Pulmonary artery endothelial cell (primary cell): ENCODE data around the gene SBK2. TPM values are rescaled to one million over a fixed set of nuclear protein-coding genes. Genes with fewer than 3 reads are reported as not detected.

Experiments
- DNase-seq: peaks from one replicate; pipeline ENCODE4 v3.0.0-alpha.2; 2011; ENCODE audit warnings: low read depth, low spot score
- total RNA-seq: library from RNA; depleted of rRNA; stranded (reverse); fragments of >200 nt; gene quantifications from 2 replicates; pipeline ENCODE4 v1.2.3, GENCODE V29; 2014

SBK2 gene
- total RNA-seq, 1 donor from 2014 or later, result not detected

GRCh38 chr19:55554741-55555152, 17.8 kb upstream of the SBK2 start:
- DNase-seq, result no peak

DNA sequence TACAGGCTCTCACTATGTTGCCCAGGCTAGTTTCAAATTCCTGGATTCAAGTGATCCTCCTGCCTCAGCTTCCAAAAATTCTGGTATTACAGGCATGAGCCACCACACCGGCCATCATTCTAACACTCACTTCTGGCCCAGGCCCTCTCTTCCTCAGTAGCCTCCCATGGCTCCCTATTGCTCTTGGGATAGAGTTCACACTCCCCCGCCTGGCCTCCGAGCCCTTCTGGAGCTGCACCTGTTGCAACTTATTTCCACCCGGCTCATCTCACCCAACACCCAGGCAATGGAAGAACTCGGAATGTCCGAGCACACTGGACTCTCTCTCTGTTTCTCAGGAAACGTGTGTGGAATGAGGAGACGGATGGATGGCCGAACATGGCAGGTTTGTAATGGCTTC, 17.4 kb upstream of the SBK2 start:
- DNase-seq, result no peak

- no peak for DNase-seq
Observed at GRCh38 chr19:55553217-55554182, 16.6 kb upstream of the SBK2 start.

DNA sequence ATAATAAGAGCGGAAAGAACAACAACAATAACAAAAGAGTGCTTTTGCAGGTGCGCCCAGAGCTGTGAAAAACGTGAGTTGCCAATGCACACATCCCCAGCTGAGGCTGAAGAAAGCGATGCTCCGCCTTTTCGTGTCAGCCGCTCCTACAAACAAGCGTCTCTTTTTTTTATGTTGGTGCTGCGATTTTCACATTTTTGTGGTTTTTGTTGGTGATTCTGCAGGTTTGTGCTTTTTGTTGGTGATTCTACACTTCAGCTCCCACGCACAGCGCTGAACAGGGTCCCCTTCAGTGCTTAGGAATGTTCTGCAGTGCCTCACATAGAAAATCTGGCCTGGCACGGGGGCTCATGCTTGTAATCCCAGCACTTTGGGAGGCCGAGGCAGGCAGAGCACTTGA, 15.7 kb upstream of the SBK2 start:
- DNase-seq, result no peak

DNA sequence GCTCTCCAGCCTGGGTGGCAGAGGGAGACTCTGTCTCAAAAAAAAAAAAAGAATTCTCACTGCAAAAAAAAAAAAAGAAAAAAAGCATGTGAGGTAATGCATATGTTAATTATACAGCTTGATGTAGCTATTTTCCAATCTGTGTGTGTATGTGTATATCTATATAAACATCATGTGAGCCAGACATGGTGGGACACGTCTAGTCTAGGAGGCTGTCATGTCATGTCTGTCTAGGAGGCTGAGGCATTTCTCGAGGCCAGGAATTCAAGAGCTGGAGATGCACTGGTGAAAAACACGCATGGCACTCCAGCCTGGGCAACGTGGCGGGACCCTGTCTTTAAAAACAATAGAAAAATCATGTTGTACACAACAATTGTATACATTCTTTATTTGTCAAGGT, 15.3 kb upstream of the SBK2 start:
- no peak for DNase-seq

DNA sequence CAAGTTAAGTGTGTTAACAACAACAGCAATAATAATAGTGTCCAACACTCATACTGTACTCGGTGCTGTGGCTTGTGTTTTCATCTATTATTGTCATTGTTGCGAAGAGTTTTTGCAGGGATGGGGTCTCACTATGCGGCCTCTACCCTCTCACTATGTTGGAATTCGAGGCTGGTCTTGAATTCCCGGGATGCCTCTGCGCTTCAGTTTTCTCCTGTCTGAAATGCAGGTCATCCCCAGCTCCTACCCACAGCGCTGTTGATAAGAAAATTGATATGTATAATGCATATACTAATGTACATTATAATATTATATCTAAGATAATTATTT, 13.4 kb upstream of the SBK2 start:
- DNase-seq, result no peak

DNA sequence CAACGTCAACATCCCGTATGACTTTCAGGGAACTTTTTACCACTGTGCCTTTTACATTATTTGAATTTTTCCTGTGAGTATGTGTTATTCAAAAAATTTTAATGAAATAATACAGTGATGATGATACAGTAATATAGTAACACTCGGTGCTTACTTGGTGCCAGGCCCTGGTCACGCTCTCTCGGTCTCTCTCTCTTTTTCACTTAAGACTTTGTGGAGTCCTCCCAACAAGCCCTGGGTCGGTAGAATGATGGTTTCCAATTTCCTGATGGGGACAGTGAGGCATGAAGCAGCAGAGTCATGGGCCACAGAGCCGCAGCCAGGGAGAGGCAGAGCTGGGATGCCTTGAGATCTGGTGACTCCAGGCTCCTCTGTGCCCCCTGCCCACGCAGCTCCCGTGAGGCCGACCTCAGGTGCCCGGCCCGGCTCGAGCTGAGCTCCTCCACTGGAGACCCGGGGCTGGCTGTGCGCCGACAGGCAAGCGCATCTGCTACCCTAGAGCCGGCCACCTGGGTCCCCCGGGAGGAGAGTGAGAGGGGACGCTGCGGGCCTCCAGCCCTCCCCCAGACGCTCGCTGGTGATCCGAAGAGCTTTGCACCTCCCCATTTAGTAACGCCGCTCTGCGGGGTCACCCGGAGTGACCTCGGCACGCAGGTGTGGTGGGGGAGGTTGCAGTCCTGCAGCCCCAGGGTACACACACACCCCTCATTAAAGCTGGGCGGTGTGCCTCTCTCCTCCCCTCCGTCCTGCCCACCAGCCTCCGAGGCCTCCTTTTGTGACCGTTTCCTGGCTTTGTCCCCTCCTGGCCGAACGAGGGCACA, 12.8 kb upstream of the SBK2 start:
- peak; percentile 40 for DNase-seq

DNA sequence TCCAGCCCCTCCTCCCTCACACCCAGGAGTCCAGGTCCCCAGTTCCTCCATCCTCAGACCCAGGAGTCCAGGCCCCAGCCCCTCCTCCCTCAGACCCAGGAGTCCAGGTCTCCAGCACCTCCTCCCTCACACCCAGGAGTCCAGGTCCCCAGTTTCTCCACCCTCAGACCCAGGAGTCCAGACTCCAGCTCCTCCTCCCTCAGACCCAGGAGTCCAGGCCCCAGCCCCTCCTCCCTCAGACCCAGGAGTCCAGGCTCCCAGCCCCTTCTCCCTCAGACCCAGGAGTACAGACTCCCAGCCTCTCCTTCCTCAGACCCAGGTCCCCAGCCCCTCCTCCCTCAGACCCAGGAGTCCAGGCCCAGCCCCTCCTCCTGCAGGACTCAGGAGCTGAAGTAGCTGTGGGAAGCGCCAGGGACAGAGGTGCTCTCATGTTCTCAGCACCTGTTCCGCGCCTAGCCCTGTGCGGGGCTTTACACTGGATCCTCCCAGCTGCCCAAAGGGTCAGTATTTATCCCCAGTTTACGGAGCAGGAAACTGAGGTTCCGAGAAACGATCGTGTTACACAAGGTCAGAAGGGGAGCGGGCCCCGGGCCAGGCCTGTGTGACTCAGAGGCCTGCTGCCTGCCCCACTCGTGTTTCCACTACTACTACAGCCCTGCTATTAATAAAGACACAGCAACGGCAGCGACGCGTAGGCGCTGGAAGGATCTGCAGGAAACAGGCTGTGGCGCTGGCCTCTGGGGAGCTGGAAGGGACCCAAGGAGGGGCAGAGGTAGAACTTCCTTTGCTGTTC, 10.1 kb upstream of the SBK2 start:
- peak; percentile 87 for DNase-seq

GRCh38 chr19:55546011-55546410, 9.1 kb upstream of the SBK2 start:
- DNase-seq, result no peak

DNA sequence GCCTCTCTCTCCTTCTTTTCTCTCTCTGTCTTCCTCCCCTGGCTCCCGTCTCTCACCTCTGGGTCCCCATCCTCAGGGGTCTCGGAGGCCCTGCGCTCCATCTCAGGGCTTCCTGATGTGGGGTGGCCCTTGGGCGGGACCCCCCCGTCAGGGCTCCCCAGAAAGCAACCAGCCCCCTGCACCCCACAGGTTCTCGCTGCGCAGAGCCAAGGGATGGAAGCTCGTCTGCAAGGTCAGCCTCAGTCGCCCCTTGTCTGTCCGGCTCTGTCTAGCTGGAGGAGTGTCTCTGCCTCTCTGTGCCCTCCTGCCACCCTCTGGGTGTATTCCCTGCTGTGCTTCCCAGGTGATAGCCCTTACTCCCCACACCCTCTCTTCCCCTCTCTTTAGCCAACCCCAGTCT, 8.5 kb upstream of the SBK2 start, which contains the start of gene SBK3:
SBK3 (minus strand) TSS at position 101 of the 400 bp plus-strand sequence; CDS start at position 101, 0 bp downstream.
- DNase-seq, result no peak

DNA sequence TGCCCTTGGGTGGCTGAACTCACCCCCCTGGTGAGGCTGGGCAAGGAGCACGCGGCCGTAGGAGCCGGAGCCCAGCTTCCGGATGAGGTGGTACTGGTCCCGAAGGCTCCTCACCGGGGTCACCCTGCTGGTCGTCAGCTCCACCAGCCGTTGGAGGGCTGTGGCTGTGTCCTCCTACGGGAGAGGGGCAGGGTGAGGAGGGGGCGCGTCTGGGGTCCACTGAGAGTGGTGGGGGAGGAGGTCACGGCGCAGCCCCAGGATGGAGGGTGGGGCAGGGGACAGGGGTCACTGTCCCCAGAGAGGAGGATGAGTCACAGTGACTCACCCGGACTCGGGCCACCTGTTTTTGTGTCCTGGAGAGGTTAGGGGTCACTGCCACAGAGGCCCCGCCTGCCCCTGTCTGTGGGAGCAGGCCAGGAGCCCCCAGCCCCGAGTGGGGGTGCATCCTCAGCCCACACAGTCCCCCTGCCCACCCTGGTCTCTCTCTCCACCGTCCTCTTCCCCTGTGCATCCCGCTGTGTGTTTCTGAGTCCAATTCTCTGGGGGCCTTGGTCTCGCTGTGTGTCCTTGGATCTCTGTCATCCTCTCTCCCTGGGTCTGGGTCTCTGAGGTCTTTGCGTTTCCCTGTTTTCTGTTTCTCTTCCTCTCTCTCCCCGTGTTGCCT, 8.0 kb upstream of the SBK2 start:
- DNase-seq, result no peak

DNA sequence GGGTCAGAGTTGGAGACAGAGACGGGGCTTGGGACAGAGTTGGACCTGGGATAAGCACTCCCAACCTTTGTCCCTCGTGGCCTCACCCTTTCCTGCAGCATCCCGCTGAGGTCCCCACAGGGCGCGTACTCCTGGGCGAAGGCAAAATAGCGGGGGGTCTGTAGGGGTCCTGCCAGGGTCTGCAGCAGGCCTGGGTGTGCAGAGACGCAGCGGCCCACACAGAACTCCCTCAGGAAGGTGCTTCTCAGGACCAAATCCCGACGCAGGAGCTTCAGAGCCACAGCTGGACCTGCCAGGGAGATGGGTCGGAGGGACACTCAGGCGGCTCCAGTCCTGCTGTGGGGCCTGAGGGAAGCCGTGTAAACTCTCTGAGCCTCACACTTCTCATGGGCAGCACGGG, 7.1 kb upstream of the SBK2 start:
- no peak for DNase-seq

DNA sequence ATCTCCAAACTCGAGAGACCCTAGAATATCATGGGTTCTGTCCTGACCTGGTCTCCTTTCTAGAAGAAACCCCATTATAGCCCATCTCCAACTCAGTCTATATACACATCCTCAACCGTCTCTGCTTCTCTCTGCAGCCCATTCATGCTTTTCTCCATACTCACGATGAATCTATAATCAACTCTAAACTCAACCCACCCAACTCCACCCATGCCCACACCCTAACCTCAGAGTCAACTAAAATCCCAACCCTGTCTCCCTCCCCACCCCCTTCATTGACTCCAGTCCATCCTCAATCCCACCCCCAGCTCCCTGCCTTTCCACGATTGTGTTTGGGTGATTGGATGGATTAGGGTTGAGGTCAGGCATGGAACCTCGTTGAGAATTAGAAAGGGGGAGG, 6.6 kb upstream of the SBK2 start:
- DNase-seq, result no peak

- no peak for DNase-seq
Observed at GRCh38 chr19:55542292-55542855, 5.4 kb upstream of the SBK2 start.

DNA sequence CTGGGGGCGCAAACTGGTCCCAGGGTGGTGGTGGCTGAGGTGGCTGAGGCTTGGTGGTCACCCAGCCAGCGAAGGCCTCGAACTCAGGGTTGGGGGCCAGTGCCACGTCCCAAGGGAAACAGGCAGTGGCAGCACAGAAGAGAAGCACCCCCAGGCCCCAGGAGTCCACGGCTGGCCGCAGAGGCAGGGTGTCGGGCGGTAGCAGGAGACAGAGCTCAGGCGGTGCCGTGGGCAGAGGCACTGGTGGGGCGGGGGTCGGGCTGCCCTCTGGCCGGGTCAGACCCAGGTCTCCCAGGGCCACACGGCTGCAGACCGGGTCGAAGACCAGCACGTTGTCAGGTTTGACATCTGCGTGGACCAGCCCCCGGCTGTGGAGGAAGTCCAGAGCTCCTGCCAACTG, 4.2 kb upstream of the SBK2 start:
- no peak for DNase-seq

GRCh38 chr19:55540619-55541018, 3.7 kb upstream of the SBK2 start:
- no peak for DNase-seq

DNA sequence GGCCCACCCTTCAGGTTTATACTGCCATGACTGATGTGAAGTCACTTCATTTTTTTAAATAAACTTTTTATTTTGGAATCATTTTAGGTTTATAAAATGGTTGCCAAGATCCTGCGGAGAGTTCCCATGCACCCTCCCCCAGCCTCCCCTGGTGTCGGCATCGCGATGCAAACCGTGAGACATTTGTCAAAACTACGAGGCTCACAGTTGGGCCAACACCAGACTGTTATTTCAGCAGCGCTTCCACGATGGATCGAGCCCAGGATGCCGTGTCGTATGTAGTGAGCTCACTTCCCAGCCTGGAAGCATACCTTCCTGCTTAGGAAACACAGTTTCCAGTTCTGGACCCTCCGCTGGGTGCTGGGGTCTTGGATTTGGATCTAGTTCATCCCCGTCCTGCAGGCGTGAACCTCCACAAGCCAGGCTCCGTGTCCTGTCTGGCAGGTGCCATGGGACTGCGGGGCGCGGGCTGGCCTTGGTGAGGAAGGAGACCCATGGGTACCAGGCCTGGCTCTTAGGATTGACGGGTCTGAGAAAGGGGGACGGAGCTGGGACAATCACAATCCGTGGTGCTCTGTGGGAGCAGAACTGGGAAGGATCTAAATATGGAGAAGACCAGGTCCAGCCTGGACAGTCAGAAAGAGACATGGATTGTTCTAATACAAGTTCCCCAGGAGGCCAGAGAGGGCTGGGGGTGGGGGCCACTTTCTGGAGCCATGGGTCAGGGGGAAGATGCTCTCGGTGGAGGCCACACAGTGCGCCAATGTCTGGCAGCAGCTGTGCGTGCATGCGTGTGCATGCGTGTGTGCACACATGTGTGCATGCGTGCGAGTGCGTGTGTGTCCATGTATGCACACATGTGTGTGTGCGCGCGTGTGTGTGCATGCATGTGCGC, 2.4 kb upstream of the SBK2 start:
- DNase-seq, result no peak

- DNase-seq, result no peak
Observed at GRCh38 chr19:55538132-55538531, 1.2 kb upstream of the SBK2 start.

DNA sequence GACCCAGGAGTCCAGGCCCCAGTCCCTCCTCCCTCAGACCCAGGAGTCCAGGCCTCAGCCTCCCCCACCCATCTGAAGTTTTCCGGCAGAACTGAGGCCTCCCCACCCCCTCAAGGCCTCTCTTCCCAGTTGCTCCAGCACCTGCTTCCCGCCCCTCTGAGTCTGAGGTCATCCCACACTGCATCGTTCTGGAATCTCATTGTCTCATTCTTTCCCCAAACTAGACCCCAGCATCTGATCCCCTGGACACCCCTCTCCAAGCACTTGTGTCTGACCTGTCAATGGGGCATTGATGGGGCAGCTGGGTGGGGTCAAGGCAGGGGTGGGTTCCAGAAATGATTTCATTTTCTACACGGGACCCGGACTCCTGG, 793 bp upstream of the SBK2 start:
- DNase-seq, result no peak

GRCh38 chr19:55536366-55536765, 567 bp downstream of the SBK2 start:
- no peak for DNase-seq
